Ammon's horn (tissue), 1 donor: ENCODE measurements around the gene BLM.

Source experiments
- DNase-seq: peaks from one replicate; pipeline ENCODE4 v3.0.0-alpha.2; 2016; ENCODE audit warnings: low spot score

The BLM gene

GRCh38 chr15:90851940-90852339 is 134.8 kb downstream of the BLM start:
- DNase-seq, result no peak

GRCh38 chr15:90855139-90855538 is 138.0 kb downstream of the BLM start:
- no peak for DNase-seq

GRCh38 chr15:90857337-90857736 is 140.2 kb downstream of the BLM start:
- no peak for DNase-seq

GRCh38 chr15:90857883-90858443 is 140.8 kb downstream of the BLM start:
- no peak for DNase-seq

GRCh38 chr15:90859234-90860131 is 142.3 kb downstream of the BLM start:
- DNase-seq, result no peak

- DNase-seq, result no peak
Observed at GRCh38 chr15:90860450-90860849, 143.3 kb downstream of the BLM start.

GRCh38 chr15:90860942-90861675 is 144.0 kb downstream of the BLM start:
- DNase-seq, result no peak

GRCh38 chr15:90862487-90862886 is 145.3 kb downstream of the BLM start:
- no peak for DNase-seq

- no peak for DNase-seq
Observed at GRCh38 chr15:90862964-90863778, 146.0 kb downstream of the BLM start.

GRCh38 chr15:90863987-90864386 is 146.8 kb downstream of the BLM start:
- no peak for DNase-seq

GRCh38 chr15:90864507-90864906 is 147.4 kb downstream of the BLM start:
- DNase-seq, result no peak

- DNase-seq, result no peak
Observed at GRCh38 chr15:90865702-90866101, 148.6 kb downstream of the BLM start.
